ENCODE data around the gene PTPRA.

The PTPRA gene

DNA sequence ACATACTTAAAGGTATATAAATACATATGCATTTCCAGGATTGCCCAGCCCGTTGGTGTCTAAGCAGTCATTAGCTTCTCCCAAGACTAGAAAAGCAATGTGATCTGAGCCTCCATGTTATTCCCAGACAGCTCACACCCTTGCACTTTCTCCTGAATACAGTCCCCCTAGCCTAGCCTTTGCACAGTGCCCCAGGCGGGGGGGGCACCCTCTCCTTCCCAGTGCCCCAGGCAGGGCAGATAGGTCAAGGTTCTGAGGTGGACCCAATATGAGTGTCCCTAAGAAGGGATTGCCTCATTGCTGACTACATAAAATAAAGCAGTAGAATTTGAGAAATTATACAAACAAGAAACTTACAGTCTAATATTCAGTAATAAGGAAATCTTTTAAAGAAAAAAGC lies 154.7 kb downstream of the PTPRA start:
- no peak for DNase-seq (ENCODE audit: low spot score)
- TF ChIP-seq, protein P1, sequence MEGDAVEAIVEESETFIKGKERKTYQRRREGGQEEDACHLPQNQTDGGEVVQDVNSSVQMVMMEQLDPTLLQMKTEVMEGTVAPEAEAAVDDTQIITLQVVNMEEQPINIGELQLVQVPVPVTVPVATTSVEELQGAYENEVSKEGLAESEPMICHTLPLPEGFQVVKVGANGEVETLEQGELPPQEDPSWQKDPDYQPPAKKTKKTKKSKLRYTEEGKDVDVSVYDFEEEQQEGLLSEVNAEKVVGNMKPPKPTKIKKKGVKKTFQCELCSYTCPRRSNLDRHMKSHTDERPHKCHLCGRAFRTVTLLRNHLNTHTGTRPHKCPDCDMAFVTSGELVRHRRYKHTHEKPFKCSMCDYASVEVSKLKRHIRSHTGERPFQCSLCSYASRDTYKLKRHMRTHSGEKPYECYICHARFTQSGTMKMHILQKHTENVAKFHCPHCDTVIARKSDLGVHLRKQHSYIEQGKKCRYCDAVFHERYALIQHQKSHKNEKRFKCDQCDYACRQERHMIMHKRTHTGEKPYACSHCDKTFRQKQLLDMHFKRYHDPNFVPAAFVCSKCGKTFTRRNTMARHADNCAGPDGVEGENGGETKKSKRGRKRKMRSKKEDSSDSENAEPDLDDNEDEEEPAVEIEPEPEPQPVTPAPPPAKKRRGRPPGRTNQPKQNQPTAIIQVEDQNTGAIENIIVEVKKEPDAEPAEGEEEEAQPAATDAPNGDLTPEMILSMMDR (IDR thresholded peaks at IDR 0.05), result no peak
- Histone ChIP-seq H3K4me3 (no peak overlapping the region), H3K27ac (no peak overlapping the region)

DNA sequence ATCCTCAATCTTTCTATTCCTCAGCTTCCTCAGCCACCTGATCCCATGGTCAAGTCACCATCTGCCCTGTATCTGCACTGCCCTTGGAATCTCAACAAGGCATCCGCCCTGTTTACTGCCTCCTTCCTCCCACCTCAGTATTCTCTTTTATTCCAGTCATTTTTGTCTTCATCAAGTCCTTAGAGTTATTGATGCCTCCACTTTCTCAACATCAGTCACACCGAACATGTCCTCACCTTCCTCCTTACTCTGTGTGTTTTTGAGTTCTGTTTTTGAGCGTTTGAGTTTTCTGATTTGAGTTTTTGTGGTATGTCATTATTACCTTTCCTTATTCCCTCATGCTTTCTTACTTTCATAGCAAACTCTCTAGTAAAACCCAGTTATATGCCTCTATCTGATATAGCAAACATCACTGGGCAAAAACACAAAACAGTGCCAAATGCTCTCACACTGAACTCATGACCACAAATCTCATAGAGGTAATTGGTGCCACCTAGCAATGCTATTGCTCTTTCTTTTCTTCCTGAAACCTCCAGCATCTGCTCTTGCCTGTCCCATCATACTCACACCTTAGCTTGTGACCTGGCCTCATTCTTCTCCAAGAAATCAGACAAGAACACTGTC lies 158.4 kb downstream of the PTPRA start:
- TF ChIP-seq, protein P1 (IDR thresholded peaks at IDR 0.05), result no peak
- DNase-seq (ENCODE audit: low spot score), result no peak
- Histone ChIP-seq H3K4me3 (no peak overlapping the region), H3K27ac (no peak overlapping the region)

- TF ChIP-seq, protein P1 (IDR thresholded peaks at IDR 0.05), result no peak
- Histone ChIP-seq H3K4me3 (no peak overlapping the region), H3K27ac (peak overlapping the region in 1 of 2 donors; percentile 2)
- DNase-seq (ENCODE audit: low spot score), result no peak
These were observed 159.3 kb downstream of the PTPRA start for GRCh38 chr20:3032624-3033023.

DNA sequence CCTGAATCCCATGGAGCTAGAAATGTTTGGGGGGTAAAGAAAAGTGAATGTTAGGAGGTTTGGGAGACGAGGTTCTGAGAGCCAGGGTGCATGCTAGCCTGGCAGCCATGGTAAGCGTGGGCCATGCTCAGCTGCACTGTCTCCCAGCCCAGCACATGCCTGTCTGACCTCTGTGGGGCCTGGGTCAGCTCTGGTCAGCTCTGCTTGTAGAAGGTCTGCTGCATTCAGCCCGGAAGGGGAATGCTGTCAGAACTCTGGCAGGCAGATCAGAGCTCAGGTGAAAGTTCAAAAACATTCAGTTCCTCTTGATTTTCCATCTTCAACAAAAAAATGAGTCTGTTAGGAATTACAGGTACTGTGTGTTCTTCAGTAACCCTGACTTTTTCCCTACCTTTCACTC lies 164.4 kb downstream of the PTPRA start:
- H3K4me3 ChIP-seq, result no peak overlapping the region
- TF ChIP-seq, protein P1 (IDR thresholded peaks at IDR 0.05), result no peak
- no peak overlapping the region for H3K27ac ChIP-seq
- DNase-seq (ENCODE audit: low spot score), result no peak

DNA sequence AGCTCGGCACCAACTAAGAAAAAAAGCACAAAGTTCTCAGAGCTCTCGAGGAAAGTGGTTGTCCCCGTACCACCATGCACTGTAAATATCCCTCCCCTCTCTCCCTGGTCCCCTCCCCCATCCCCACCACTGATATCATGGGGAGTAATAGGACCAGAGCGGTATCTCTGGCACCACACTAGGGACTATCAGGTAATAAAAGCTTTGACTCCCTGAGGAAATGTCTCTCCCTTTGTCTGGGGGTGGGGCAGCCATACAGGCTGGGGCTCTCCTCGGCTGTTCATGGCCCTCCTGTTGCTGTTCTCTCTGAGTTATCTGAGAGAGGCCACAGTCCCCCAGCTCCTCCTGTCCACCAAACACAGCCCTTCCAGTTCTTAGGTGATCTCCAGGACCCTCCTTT lies 165.2 kb downstream of the PTPRA start:
- no peak for DNase-seq (ENCODE audit: low spot score)

DNA sequence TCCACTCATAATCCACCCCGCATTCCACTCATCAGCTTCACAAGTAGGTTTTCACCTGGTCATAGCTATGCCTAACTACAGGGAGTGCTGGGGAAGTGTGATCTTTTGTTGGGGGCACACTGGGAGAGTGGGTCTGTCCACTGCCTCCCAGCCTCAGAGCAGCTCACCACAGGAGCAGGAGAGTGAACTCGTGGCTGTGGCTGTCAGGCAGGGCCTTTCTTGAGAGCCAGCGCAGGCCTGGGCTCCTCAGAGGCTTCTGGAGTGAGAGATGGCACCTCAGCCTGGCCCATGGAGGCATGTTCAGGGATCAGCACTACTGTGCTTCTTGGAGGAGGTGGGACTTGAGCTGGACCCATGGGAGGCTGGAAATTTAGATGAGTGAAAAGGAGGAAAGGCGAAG lies 166.1 kb downstream of the PTPRA start:
- TF ChIP-seq, protein P1 (IDR thresholded peaks at IDR 0.05), result no peak
- DNase-seq (ENCODE audit: low spot score), result no peak
- H3K4me3 ChIP-seq, result no peak overlapping the region
- no peak overlapping the region for H3K27ac ChIP-seq

More for the DNA sequence above, 165.2 kb downstream of the PTPRA start:
- TF ChIP-seq, protein P1 (IDR thresholded peaks at IDR 0.05), result no peak
- Histone ChIP-seq H3K4me3 (no peak overlapping the region), H3K27ac (no peak overlapping the region)

GRCh38 chr20:3040086-3040485 lies 166.8 kb downstream of the PTPRA start:
- TF ChIP-seq, protein P1 (IDR thresholded peaks at IDR 0.05), result no peak
- Histone ChIP-seq H3K27ac (no peak overlapping the region), H3K4me3 (no peak overlapping the region)
- DNase-seq (ENCODE audit: low spot score), result no peak

Measured in coronary artery (tissue), 2 donors.